AG10803 (cell line): ENCODE data around the gene MFN2.
A peak's percentile ranks its signal among the peaks of the same experiment; 100 is the strongest.
"Not testable (repeated sequence)": the region's sequence is repeated elsewhere in the genome, so short reads cannot be mapped to it uniquely, and the experiment has no call there.

Experiments
- DNase-seq: peaks from one replicate; pipeline ENCODE4 v3.0.0; 2010; ENCODE audit warnings: low read depth
- H3K4me3 ChIP-seq: 2 replicates; pipeline ENCODE4 v1.5.1; 2011; ENCODE audit warnings: mild to moderate bottlenecking, low read length, control low read depth
- TF ChIP-seq, protein P1 (sequence below): conservative IDR thresholded peaks from 2 replicates; pipeline ENCODE4 v1.5.1; 2011; ENCODE audit warnings: mild to moderate bottlenecking, low read length, control low read depth, inconsistent platforms

MFN2 gene

DNA sequence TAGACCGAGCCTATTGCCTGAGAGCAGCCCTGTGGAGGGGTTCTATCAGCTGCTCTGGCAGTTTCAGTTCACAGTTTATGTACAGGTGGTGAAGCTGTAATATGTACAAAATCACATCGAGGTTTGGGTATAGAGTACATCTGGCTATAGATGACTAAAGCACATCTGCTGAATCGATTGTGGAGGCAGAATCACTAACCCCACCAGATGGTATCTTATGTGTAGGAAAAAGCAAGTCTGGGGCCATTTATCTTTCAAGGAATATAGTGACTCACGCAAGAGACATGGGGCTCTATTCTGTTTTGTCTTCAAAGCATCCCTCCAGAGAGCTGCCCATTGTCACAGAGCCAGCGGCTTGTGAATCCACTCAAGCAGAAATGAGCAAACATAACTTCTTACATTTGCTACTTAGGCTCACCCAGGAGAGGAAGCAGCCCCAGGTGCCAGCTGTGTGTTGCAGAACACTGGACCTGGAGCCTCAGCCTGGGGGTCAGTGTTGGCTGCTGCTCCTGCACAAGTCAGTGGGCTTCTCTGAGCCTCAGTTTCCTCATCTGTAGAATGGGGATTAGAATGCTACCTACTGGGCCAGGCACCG, 60.3 kb downstream of the MFN2 start:
- DNase-seq, result peak; percentile 96
- TF ChIP-seq, protein P1, sequence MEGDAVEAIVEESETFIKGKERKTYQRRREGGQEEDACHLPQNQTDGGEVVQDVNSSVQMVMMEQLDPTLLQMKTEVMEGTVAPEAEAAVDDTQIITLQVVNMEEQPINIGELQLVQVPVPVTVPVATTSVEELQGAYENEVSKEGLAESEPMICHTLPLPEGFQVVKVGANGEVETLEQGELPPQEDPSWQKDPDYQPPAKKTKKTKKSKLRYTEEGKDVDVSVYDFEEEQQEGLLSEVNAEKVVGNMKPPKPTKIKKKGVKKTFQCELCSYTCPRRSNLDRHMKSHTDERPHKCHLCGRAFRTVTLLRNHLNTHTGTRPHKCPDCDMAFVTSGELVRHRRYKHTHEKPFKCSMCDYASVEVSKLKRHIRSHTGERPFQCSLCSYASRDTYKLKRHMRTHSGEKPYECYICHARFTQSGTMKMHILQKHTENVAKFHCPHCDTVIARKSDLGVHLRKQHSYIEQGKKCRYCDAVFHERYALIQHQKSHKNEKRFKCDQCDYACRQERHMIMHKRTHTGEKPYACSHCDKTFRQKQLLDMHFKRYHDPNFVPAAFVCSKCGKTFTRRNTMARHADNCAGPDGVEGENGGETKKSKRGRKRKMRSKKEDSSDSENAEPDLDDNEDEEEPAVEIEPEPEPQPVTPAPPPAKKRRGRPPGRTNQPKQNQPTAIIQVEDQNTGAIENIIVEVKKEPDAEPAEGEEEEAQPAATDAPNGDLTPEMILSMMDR, result no peak
- no peak overlapping the region for H3K4me3 ChIP-seq

GRCh38 chr1:12044187-12044877, 64.1 kb downstream of the MFN2 start:
- H3K4me3 ChIP-seq, result not testable (repeated sequence)
- DNase-seq, result peak; percentile 36

GRCh38 chr1:12046749-12047119, 66.5 kb downstream of the MFN2 start:
- H3K4me3 ChIP-seq, result no peak overlapping the region
- TF ChIP-seq, protein P1, result no peak
- DNase-seq, result no peak

GRCh38 chr1:12047120-12047876, 67.1 kb downstream of the MFN2 start:
- TF ChIP-seq, protein P1, result no peak
- DNase-seq, result peak; percentile 31
- no peak overlapping the region for H3K4me3 ChIP-seq

DNA sequence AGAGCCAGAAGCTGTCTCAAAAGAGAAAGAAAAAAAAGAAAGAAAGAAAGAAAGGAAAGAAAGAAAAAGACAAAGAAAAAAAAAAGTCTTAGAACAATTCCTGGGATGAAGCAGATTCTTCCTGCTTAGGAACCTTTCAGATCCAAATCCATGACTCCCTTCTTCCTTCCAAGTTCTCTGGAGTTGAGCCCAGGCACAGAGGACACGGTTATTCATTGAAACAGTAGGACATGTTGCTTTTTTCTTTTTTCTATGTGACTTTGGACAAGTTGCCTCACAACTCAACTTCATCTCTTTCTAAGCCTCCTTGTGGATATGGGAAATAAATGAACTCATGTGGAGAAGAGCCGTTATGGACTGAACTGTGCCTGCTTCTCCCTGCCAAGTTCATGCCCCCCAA, 68.1 kb downstream of the MFN2 start:
- no peak overlapping the region for H3K4me3 ChIP-seq
- TF ChIP-seq, protein P1, result no peak
- DNase-seq, result no peak

GRCh38 chr1:12049616-12050015, 69.4 kb downstream of the MFN2 start:
- no peak for DNase-seq
- no peak overlapping the region for H3K4me3 ChIP-seq
- TF ChIP-seq, protein P1, result no peak

- TF ChIP-seq, protein P1, result no peak
- DNase-seq, result no peak
- no peak overlapping the region for H3K4me3 ChIP-seq
Observed at GRCh38 chr1:12051361-12051760, 71.1 kb downstream of the MFN2 start.
